ENCODE data around the gene GRM1.

GRM1 gene

GRCh38 chr6:146135167-146135566 is 106.3 kb downstream of the GRM1 start:
- Histone ChIP-seq H4K20me1 (ENCODE audit: insufficient read depth, low read length) (no peaks in the 10 kb centered on the region), H3K27ac (ENCODE audit: low read length) (no peak overlapping the region), H3K4me2 (ENCODE audit: low read length) (no peak overlapping the region), H3K9me3 (ENCODE audit: insufficient read depth, low read length) (no peaks in the 10 kb centered on the region), H2AFZ (ENCODE audit: low read depth, low read length) (no peak overlapping the region), H3K27me3 (ENCODE audit: low read depth, low read length) (no peaks in the 10 kb centered on the region), H3K4me1 (ENCODE audit: low read length) (no peaks in the 10 kb centered on the region), H3K36me3 (replicated peaks; ENCODE audit: low read depth, low read length) (no peaks in the 10 kb centered on the region), H3K79me2 (ENCODE audit: low read length) (no peaks in the 10 kb centered on the region), H3K9ac (ENCODE audit: low read length) (no peak overlapping the region), H3K4me3 (ENCODE audit: low read length) (no peak overlapping the region)
- TF ChIP-seq EZH2phosphoT487 (IDR thresholded peaks at IDR 0.05; ENCODE audit: low read depth) (no peak), CTCF (IDR thresholded peaks at IDR 0.05; ENCODE audit: low read depth, low read length) (no peak)

- H4K20me1 ChIP-seq (ENCODE audit: insufficient read depth, low read length): no peaks in the 10 kb centered on the region
- no peak overlapping the region for H3K4me2 ChIP-seq (ENCODE audit: low read length)
- TF ChIP-seq CTCF (IDR thresholded peaks at IDR 0.05; ENCODE audit: low read depth, low read length) (no peak), EZH2phosphoT487 (IDR thresholded peaks at IDR 0.05; ENCODE audit: low read depth) (no peak)
- H3K79me2 ChIP-seq (ENCODE audit: low read length): no peaks in the 10 kb centered on the region
- H2AFZ ChIP-seq (ENCODE audit: low read depth, low read length): no peak overlapping the region
- no peaks in the 10 kb centered on the region for H3K36me3 ChIP-seq (replicated peaks; ENCODE audit: low read depth, low read length)
- no peak overlapping the region for H3K27ac ChIP-seq (ENCODE audit: low read length)
- H3K4me1 ChIP-seq (ENCODE audit: low read length): no peaks in the 10 kb centered on the region
- no peak overlapping the region for H3K9ac ChIP-seq (ENCODE audit: low read length)
- no peaks in the 10 kb centered on the region for H3K9me3 ChIP-seq (ENCODE audit: insufficient read depth, low read length)
- no peaks in the 10 kb centered on the region for H3K27me3 ChIP-seq (ENCODE audit: low read depth, low read length)
- no peak overlapping the region for H3K4me3 ChIP-seq (ENCODE audit: low read length)
Measured at GRCh38 chr6:146146836-146147235, 118.0 kb downstream of the GRM1 start.

- H3K36me3 ChIP-seq (replicated peaks; ENCODE audit: low read depth, low read length): no peaks in the 10 kb centered on the region
- H3K4me1 ChIP-seq (ENCODE audit: low read length): no peaks in the 10 kb centered on the region
- no peaks in the 10 kb centered on the region for H3K9me3 ChIP-seq (ENCODE audit: insufficient read depth, low read length)
- no peak overlapping the region for H3K9ac ChIP-seq (ENCODE audit: low read length)
- H3K4me3 ChIP-seq (ENCODE audit: low read length): no peak overlapping the region
- no peaks in the 10 kb centered on the region for H3K79me2 ChIP-seq (ENCODE audit: low read length)
- no peak overlapping the region for H3K27ac ChIP-seq (ENCODE audit: low read length)
- no peaks in the 10 kb centered on the region for H4K20me1 ChIP-seq (ENCODE audit: insufficient read depth, low read length)
- no peaks in the 10 kb centered on the region for H3K27me3 ChIP-seq (ENCODE audit: low read depth, low read length)
- H2AFZ ChIP-seq (ENCODE audit: low read depth, low read length): no peak overlapping the region
- no peak overlapping the region for H3K4me2 ChIP-seq (ENCODE audit: low read length)
- TF ChIP-seq CTCF (IDR thresholded peaks at IDR 0.05; ENCODE audit: low read depth, low read length): no peak
- TF ChIP-seq EZH2phosphoT487 (IDR thresholded peaks at IDR 0.05; ENCODE audit: low read depth): no peak
Measured at GRCh38 chr6:146149770-146150169, 120.9 kb downstream of the GRM1 start.

- no peak for TF ChIP-seq EZH2phosphoT487 (IDR thresholded peaks at IDR 0.05; ENCODE audit: low read depth)
- TF ChIP-seq CTCF (IDR thresholded peaks at IDR 0.05; ENCODE audit: low read depth, low read length): no peak
- Histone ChIP-seq H3K27ac (ENCODE audit: low read length) (no peak overlapping the region), H3K9ac (ENCODE audit: low read length) (no peak overlapping the region), H3K4me1 (ENCODE audit: low read length) (no peaks in the 10 kb centered on the region), H2AFZ (ENCODE audit: low read depth, low read length) (no peak overlapping the region), H3K9me3 (ENCODE audit: insufficient read depth, low read length) (no peaks in the 10 kb centered on the region), H3K27me3 (ENCODE audit: low read depth, low read length) (no peaks in the 10 kb centered on the region), H4K20me1 (ENCODE audit: insufficient read depth, low read length) (no peaks in the 10 kb centered on the region), H3K36me3 (replicated peaks; ENCODE audit: low read depth, low read length) (no peaks in the 10 kb centered on the region), H3K4me2 (ENCODE audit: low read length) (0 out of 2 replicates have a peak overlapping the region, but pooled peaks have one; percentile 12), H3K79me2 (ENCODE audit: low read length) (no peaks in the 10 kb centered on the region), H3K4me3 (ENCODE audit: low read length) (no peak overlapping the region)
Measured at GRCh38 chr6:146153040-146153758, 124.3 kb downstream of the GRM1 start.

Measured in OCI-LY3 (cell line).